NB4 (cell line): Measurements from ENCODE around the gene LRBA.

Experiments
- CTCF ChIP-seq: IDR thresholded peaks from one replicate; pipeline ENCODE4 v1.5.1; 2012; ENCODE audit warnings: low read depth, low read length
- POLR2A ChIP-seq: IDR thresholded peaks from 2 replicates; pipeline ENCODE4 v1.6.1; 2011; ENCODE audit warnings: mild to moderate bottlenecking; ENCODE audit not compliant: insufficient read length; ENCODE audit errors: extremely low read depth

GRCh38 chr4:150382028-150382427 lies 633.1 kb downstream of the LRBA start:
- TF ChIP-seq CTCF (no peak), POLR2A (no peak)
